B cell (primary cell): ENCODE results near the gene MS4A4E. TPM values are rescaled to one million over a fixed set of nuclear protein-coding genes. Genes with fewer than 3 reads are reported as not detected.

Source experiments
- ATAC-seq: fragments of 200-7000 bp; cut with Tn5 transposase; one replicate; pipeline ENCODE4 v1.10.0; 2021; ENCODE audit warnings: low read depth, mild to moderate bottlenecking, moderate number of reproducible peaks, moderate library complexity
- CTCF ChIA-PET: fragments of 350-600 bp; sonication (Branson Sonifier 250); formaldehyde crosslinking; loops from one replicate; lab custom pipeline; 2021; ENCODE audit warnings: antibody characterized with exemption, inconsistent platforms; lab: Charles Lee
- POLR2A ChIA-PET: fragments of 350-600 bp; sonication (Branson Sonifier 250); formaldehyde crosslinking; loops from one replicate; lab custom pipeline; 2021; ENCODE audit warnings: antibody characterized with exemption; lab: Charles Lee
- DNase-seq: peaks from one replicate; pipeline ENCODE4 v3.0.0; 2013
- H2AFZ ChIP-seq: 2 replicates; pipeline ENCODE4 v1.6.1; 2012; ENCODE audit warnings: mild to moderate bottlenecking, low read depth, low read length; ENCODE audit not compliant: insufficient read depth, poor library complexity, severe bottlenecking
- H3K27ac ChIP-seq, 2 donors: 1 replicate in 1 of 2; 2 replicates in 1 of 2; pipeline ENCODE4 v1.5.1; 2012 to 2013; ENCODE audit warnings: low read length in 2 of 2, mild to moderate bottlenecking in 2 of 2, moderate library complexity in 1 of 2
- H3K27me3 ChIP-seq, 4 experiments: fragments of 200-600 bp in 1 of 4; sonication (generic) in 1 of 4; replicated peaks in 1 of 4; 1 replicate in 2 of 4; 2 replicates in 2 of 4; pipeline versions ENCODE4 v1.6.1 to v1.7.0; 2013 to 2016; ENCODE audit warnings: low read length in 3 of 4, mild to moderate bottlenecking in 2 of 4, mixed read lengths in 1 of 4, moderate library complexity in 1 of 4; ENCODE audit not compliant: insufficient read depth in 4 of 4, control insufficient read depth in 3 of 4; ENCODE audit errors: control extremely low read depth in 1 of 4
- H3K36me3 ChIP-seq, 2 experiments: replicated peaks in 1 of 2; 1 replicate in 1 of 2; 2 replicates in 1 of 2; pipeline versions ENCODE4 v1.6.1 to v1.7.1; 2013; ENCODE audit warnings: low read length in 1 of 2; ENCODE audit not compliant: insufficient read depth in 2 of 2, control insufficient read depth in 1 of 2; ENCODE audit errors: control extremely low read depth in 1 of 2, extremely low read depth in 1 of 2
- H3K4me1 ChIP-seq, 2 donors: fragments of 200-600 bp in 1 of 2; sonication (generic) in 1 of 2; 1 replicate in 1 of 2; 2 replicates in 1 of 2; pipeline versions ENCODE4 v1.5.1 to v1.6.1; 2013 to 2017; ENCODE audit warnings: low read length in 2 of 2; ENCODE audit not compliant: control insufficient read depth in 2 of 2, insufficient read depth in 2 of 2
- H3K4me2 ChIP-seq: replicated peaks from 2 replicates; pipeline ENCODE3; 2012; ENCODE audit warnings: mild to moderate bottlenecking, low read depth, low read length; ENCODE audit not compliant: poor library complexity, severe bottlenecking
- H3K4me3 ChIP-seq, 5 experiments: fragments of 200-600 bp in 1 of 5; sonication (generic) in 1 of 5; 1 replicate in 3 of 5; 2 replicates in 2 of 5; pipeline versions ENCODE4 v1.5.1 to v1.7.0; 2011 to 2016; ENCODE audit warnings: low read length in 4 of 5, mild to moderate bottlenecking in 4 of 5, low read depth in 2 of 5, control low read depth in 1 of 5, moderate library complexity in 1 of 5; ENCODE audit not compliant: insufficient read depth in 1 of 5; ENCODE audit errors: control extremely low read depth in 1 of 5, extremely low read depth in 1 of 5
- H3K79me2 ChIP-seq: fragments of 200-600 bp; sonication (generic); one replicate; pipeline ENCODE4 v1.6.0; 2016; ENCODE audit warnings: low read length; ENCODE audit not compliant: control insufficient read depth, insufficient read depth
- H3K9ac ChIP-seq: fragments of 200-600 bp; sonication (generic); 2 replicates; pipeline ENCODE4 v1.6.1; 2017; ENCODE audit warnings: mild to moderate bottlenecking, low read length, moderate library complexity
- H3K9me3 ChIP-seq, 3 donors: one replicate each; pipeline versions ENCODE4 v1.6.1 to v1.7.1; 2013; ENCODE audit warnings: low read length in 2 of 3; ENCODE audit not compliant: control insufficient read depth in 2 of 3, insufficient read depth in 1 of 3; ENCODE audit errors: control extremely low read depth in 1 of 3
- H4K20me1 ChIP-seq: 2 replicates; pipeline ENCODE4 v1.6.0; 2012; ENCODE audit warnings: mild to moderate bottlenecking, low read length; ENCODE audit not compliant: insufficient read depth, control insufficient read depth, poor library complexity, severe bottlenecking
- H3K27ac Mint-ChIP-seq: one replicate; pipeline ENCODE4 v1.8.0; 2021; ENCODE audit warnings: mixed read lengths
- H3K27me3 Mint-ChIP-seq: one replicate; pipeline ENCODE4 v1.8.0; 2021; ENCODE audit warnings: mixed read lengths
- H3K4me1 Mint-ChIP-seq: one replicate; pipeline ENCODE4 v1.8.0; 2021; ENCODE audit warnings: mixed read lengths
- H3K4me3 Mint-ChIP-seq: one replicate; pipeline ENCODE4 v1.8.0; 2021; ENCODE audit warnings: mixed read lengths
- H3K9me3 Mint-ChIP-seq: one replicate; pipeline ENCODE4 v1.8.0; 2022; ENCODE audit warnings: mixed read lengths; ENCODE audit not compliant: insufficient read depth
- CTCF ChIP-seq: fragments of 200-600 bp; IDR thresholded peaks from one replicate; pipeline ENCODE4 v1.8.0; 2022; ENCODE audit warnings: antibody characterized with exemption, mild to moderate bottlenecking
- EZH2 ChIP-seq: IDR thresholded peaks from 2 replicates; pipeline ENCODE4 v1.6.1; 2012; ENCODE audit warnings: borderline replicate concordance, low read depth, mild to moderate bottlenecking, moderate library complexity, low read length; ENCODE audit not compliant: insufficient read depth, poor library complexity, severe bottlenecking
- whole genome bisulfite sequencing: methylation state at CpG from one replicate; pipeline ENCODE4 v1.1.5; 2013; ENCODE audit warnings: missing lambda C conversion rate; ENCODE audit not compliant: insufficient coverage; 5-methylcytosine and 5-hydroxymethylcytosine counted together
- intact Hi-C: fragments of 100-400 bp; cut with micrococcal nuclease; formaldehyde crosslinking; loops from one replicate; pipeline ENCODE4 v1.10.0; 2022
- polyA plus RNA-seq: library from polyadenylated mRNA; depleted of rRNA; stranded (reverse); fragments of >200 nt; gene quantifications from 2 replicates; pipeline ENCODE4 v1.2.3, GENCODE V29; 2012
- total RNA-seq, 2 donors: library from RNA; stranded (reverse); fragments of 120-200 nt in 1 of 2; gene quantifications; 1 replicate in 1 of 2; 2 replicates in 1 of 2; pipeline versions ENCODE4 v1.2.3 to v1.2.4, GENCODE V29; 2013 to 2022

MS4A4E gene
- total and polyA plus RNA-seq, 2 donors (not counting 1 experiment from before 2014, with no cell fraction given): 0.27 to 0.42 TPM

GRCh38 chr11:60282286-60282685, 39.3 kb upstream of the MS4A4E start:
- H3K4me3 Mint-ChIP-seq: no peak overlapping the region
- no peaks in the 10 kb centered on the region for H3K9me3 Mint-ChIP-seq
- Histone ChIP-seq H3K4me1 (peaks cover 18 to 23% of the 10 kb centered on the region in 2 donors), H3K79me2 (no peaks in the 10 kb centered on the region), H3K9me3 (no peaks in the 10 kb centered on the region), H3K27ac (no peak overlapping the region), H3K27me3 (no peaks in the 10 kb centered on the region), H3K9ac (no peak overlapping the region), H3K4me3 (no peak overlapping the region), H2AFZ (no peak overlapping the region), H3K4me2 (no peak overlapping the region), H4K20me1 (no peaks in the 10 kb centered on the region), H3K36me3 (no peaks in the 10 kb centered on the region)
- no peaks in the 10 kb centered on the region for H3K27me3 Mint-ChIP-seq
- WGBS: no CpG with 5 or more reads among the region's 2 CpGs
- CTCF ChIA-PET: interaction anchor here (1.2 kb wide), 1 partner anchor 66 kb away, joined by 3 read pairs; no protein-coding TSS in a partner anchor
- no peak for TF ChIP-seq EZH2
- no peak for TF ChIP-seq CTCF
- POLR2A ChIA-PET: no interaction called here
- peaks cover 17% of the 10 kb centered on the region for H3K4me1 Mint-ChIP-seq
- DNase-seq (no peak), ATAC-seq (no peak)
- intact Hi-C loops: no loop called here
- no peak overlapping the region for H3K27ac Mint-ChIP-seq

- Mint-ChIP-seq H3K27ac (no peak overlapping the region), H3K4me3 (no peak overlapping the region), H3K9me3 (no peaks in the 10 kb centered on the region), H3K4me1 (peaks cover 17% of the 10 kb centered on the region), H3K27me3 (no peaks in the 10 kb centered on the region)
- Histone ChIP-seq H3K9me3 (no peaks in the 10 kb centered on the region), H3K4me3 (no peak overlapping the region), H3K4me1 (peaks cover 18 to 23% of the 10 kb centered on the region in 2 donors), H2AFZ (no peak overlapping the region), H3K27ac (no peak overlapping the region), H3K9ac (no peak overlapping the region), H3K79me2 (no peaks in the 10 kb centered on the region), H3K27me3 (no peaks in the 10 kb centered on the region), H4K20me1 (no peaks in the 10 kb centered on the region), H3K4me2 (no peak overlapping the region), H3K36me3 (no peaks in the 10 kb centered on the region)
- TF ChIP-seq EZH2 (no peak), CTCF (no peak)
- ATAC-seq (no peak), DNase-seq (no peak)
- ChIA-PET CTCF (no interaction called here), POLR2A (no interaction called here)
- WGBS: 100% methylated on average over 1 of the region's 2 CpGs
- intact Hi-C loops: no loop called here
These were observed 38.5 kb upstream of the MS4A4E start for GRCh38 chr11:60281485-60281884.
